ENCODE data around the gene RP9. TPM values are rescaled to one million over a fixed set of nuclear protein-coding genes. Genes with fewer than 3 reads are reported as not detected.

Gene RP9
- total and polyA plus RNA-seq, 9 of the 15 experiments (the other 6 are each of a cell fraction or from before 2014, with no cell fraction given): 10.7 to 44.8 (median 33.4) TPM

DNA sequence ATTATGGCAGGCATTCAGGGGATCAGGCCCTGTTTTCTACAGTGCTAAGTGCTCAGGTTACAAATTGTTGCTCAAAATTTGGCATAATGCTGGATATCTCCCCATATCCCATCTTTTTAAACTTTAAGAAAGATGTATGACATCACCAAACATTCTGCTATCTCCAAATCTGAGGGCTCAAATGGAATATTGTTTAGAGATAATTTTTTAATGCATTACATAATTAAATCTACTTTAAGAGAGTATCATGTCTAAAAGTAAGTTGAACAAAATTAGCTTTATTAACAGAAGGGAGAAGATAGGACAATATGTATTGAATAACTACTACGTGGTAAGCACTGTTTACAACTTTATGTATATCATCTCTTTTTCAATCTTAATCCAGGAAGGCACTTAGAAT lies 60.5 kb downstream of the RP9 start:
- H3K4me2 ChIP-seq (ENCODE audit: insufficient read depth, low read length): no peak overlapping the region
- intact Hi-C loops (cut with micrococcal nuclease) (no loop called here), in situ Hi-C loops (cut with MboI) (loop anchor here (10.0 kb wide), 1 partner anchor 354 kb away; no protein-coding TSS in a partner anchor)
- no peak for DNase-seq (ENCODE audit: extremely low read depth in 1 of 4, low spot score in 3 of 4)
- peaks cover 3 to 5% of the 10 kb centered on the region in 2 experiments; a peak in 3 of 5 replicates for H3K4me1 ChIP-seq (replicated peaks in 1 of 2; ENCODE audit: control insufficient read depth in 2 of 2, insufficient read depth in 2 of 2, low read length in 2 of 2)
- H3K9me1 ChIP-seq (ENCODE audit: control insufficient read depth, insufficient read depth, low read length): no peaks in the 10 kb centered on the region
- peaks cover 95% of the 10 kb centered on the region for H3K79me2 ChIP-seq (ENCODE audit: control insufficient read depth, insufficient read depth, low read length)
- no peak for FAIRE-seq
- ChIA-PET CTCF (ENCODE audit: low intra/inter-chr PET ratio) (no interaction called here), POLR2A (interaction anchor here (1.3 to 1.7 kb wide), 3 partner anchors 9 to 14 kb away, joined by 3 to 6 read pairs (median 4); partner anchors contain the start of gene NT5C3A)
- no peaks in the 10 kb centered on the region for H3K27me3 ChIP-seq (ENCODE audit: control insufficient read depth in 2 of 2, insufficient read depth in 2 of 2, low read length in 2 of 2)
- no peaks in the 10 kb centered on the region; the same call in 2 of the 3 replicates for H3K36me3 ChIP-seq (ENCODE audit: control insufficient read depth, insufficient read depth, low read length)
- 96% methylated on average over 1 of the region's 1 CpG for WGBS (ENCODE audit: insufficient coverage, low coverage, missing lambda C conversion rate)
- H3K9me3 ChIP-seq (replicated peaks; ENCODE audit: control insufficient read depth, insufficient read depth, low read depth, low read length): no peaks in the 10 kb centered on the region
- no peak overlapping the region for H2AFZ ChIP-seq (ENCODE audit: low read depth, low read length)
- TSS peak; percentile 8 for BruUV-seq (replicated peaks)
- no peak overlapping the region for H3K4me3 ChIP-seq
- TF ChIP-seq, protein P1, sequence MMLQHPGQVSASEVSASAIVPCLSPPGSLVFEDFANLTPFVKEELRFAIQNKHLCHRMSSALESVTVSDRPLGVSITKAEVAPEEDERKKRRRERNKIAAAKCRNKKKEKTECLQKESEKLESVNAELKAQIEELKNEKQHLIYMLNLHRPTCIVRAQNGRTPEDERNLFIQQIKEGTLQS (IDR thresholded peaks at IDR 0.05): 0 out of 2 replicates have a peak, but pooled peaks have one; percentile 12
- TF ChIP-seq, protein P1 (CRISPR knock-in tag; conservative IDR thresholded peaks at IDR 0.05): no peak
- no peak for TF ChIP-seq NEUROD1 (IDR thresholded peaks at IDR 0.05; ENCODE audit: borderline replicate concordance, low read depth, low read length, partially characterized antibody)
- no peak for TF ChIP-seq LCOR (CRISPR knock-in tag; IDR thresholded peaks at IDR 0.05)
- TF ChIP-seq ZNF695 (CRISPR knock-in tag; IDR thresholded peaks at IDR 0.05): no peak
- TF ChIP-seq SRSF7 (optimal IDR thresholded peaks at IDR 0.05; ENCODE audit: low read depth, low read length): no peak
- no peak for TF ChIP-seq NFYB (IDR thresholded peaks at IDR 0.05; ENCODE audit: extremely low read depth, insufficient read length)
- no peak overlapping the region for H3K9ac ChIP-seq (ENCODE audit: insufficient read depth in 1 of 2, low read depth in 2 of 2, low read length in 2 of 2)
- ATAC-seq: no peak
- 0 out of 2 replicates have a peak, but pooled peaks cover under 1% of the 10 kb centered on the region for H4K20me1 ChIP-seq (replicated peaks; ENCODE audit: control insufficient read depth, insufficient read depth, low read length)
- no peak overlapping the region for H3K27ac ChIP-seq (ENCODE audit: extremely low read depth, low read depth, low read length)
